Measurements from ENCODE around the gene DAAM2.

Gene DAAM2

GRCh38 chr6:39891353-39891752, 99.2 kb downstream of the DAAM2 start:
- no peaks in the 10 kb centered on the region for H3K27me3 Mint-ChIP-seq
- H3K36me3 Mint-ChIP-seq (ENCODE audit: low read depth), result no peaks in the 10 kb centered on the region
- no peaks in the 10 kb centered on the region for H3K9me3 Mint-ChIP-seq
- H3K27ac Mint-ChIP-seq, result no peak overlapping the region
- no peak overlapping the region for H3K4me3 Mint-ChIP-seq
- H3K4me1 Mint-ChIP-seq (ENCODE audit: low read depth), result no peaks in the 10 kb centered on the region

- Mint-ChIP-seq H3K4me3 (no peak overlapping the region), H3K27ac (no peak overlapping the region), H3K27me3 (peaks cover under 1% of the 10 kb centered on the region), H3K9me3 (no peaks in the 10 kb centered on the region), H3K36me3 (ENCODE audit: low read depth) (no peaks in the 10 kb centered on the region), H3K4me1 (ENCODE audit: low read depth) (no peaks in the 10 kb centered on the region)
These were observed 99.8 kb downstream of the DAAM2 start for GRCh38 chr6:39891976-39892375.

- no peak overlapping the region for H3K27ac Mint-ChIP-seq
- no peaks in the 10 kb centered on the region for H3K4me1 Mint-ChIP-seq (ENCODE audit: low read depth)
- H3K4me3 Mint-ChIP-seq, result no peak overlapping the region
- peaks cover 6% of the 10 kb centered on the region for H3K27me3 Mint-ChIP-seq
- H3K36me3 Mint-ChIP-seq (ENCODE audit: low read depth), result no peaks in the 10 kb centered on the region
- no peaks in the 10 kb centered on the region for H3K9me3 Mint-ChIP-seq
These were observed 100.4 kb downstream of the DAAM2 start for GRCh38 chr6:39892490-39893129.

- Mint-ChIP-seq H3K27me3 (peaks cover 6% of the 10 kb centered on the region), H3K4me1 (ENCODE audit: low read depth) (no peaks in the 10 kb centered on the region), H3K9me3 (no peaks in the 10 kb centered on the region), H3K27ac (no peak overlapping the region), H3K36me3 (ENCODE audit: low read depth) (no peaks in the 10 kb centered on the region), H3K4me3 (no peak overlapping the region)
These were observed 101.1 kb downstream of the DAAM2 start for GRCh38 chr6:39893286-39893685.

GRCh38 chr6:39896701-39897100, 104.5 kb downstream of the DAAM2 start:
- Mint-ChIP-seq H3K4me1 (ENCODE audit: low read depth) (no peaks in the 10 kb centered on the region), H3K36me3 (ENCODE audit: low read depth) (no peaks in the 10 kb centered on the region), H3K27ac (no peak overlapping the region), H3K4me3 (no peak overlapping the region), H3K9me3 (no peaks in the 10 kb centered on the region), H3K27me3 (peaks cover 6% of the 10 kb centered on the region)

GRCh38 chr6:39897698-39898097, 105.5 kb downstream of the DAAM2 start:
- Mint-ChIP-seq H3K27ac (no peak overlapping the region), H3K27me3 (peaks cover 6% of the 10 kb centered on the region), H3K4me1 (ENCODE audit: low read depth) (no peaks in the 10 kb centered on the region), H3K9me3 (no peaks in the 10 kb centered on the region), H3K4me3 (no peak overlapping the region), H3K36me3 (ENCODE audit: low read depth) (no peaks in the 10 kb centered on the region)

GRCh38 chr6:39898625-39899024, 106.4 kb downstream of the DAAM2 start:
- Mint-ChIP-seq H3K27me3 (peaks cover 6% of the 10 kb centered on the region), H3K4me3 (no peak overlapping the region), H3K36me3 (ENCODE audit: low read depth) (no peaks in the 10 kb centered on the region), H3K9me3 (no peaks in the 10 kb centered on the region), H3K4me1 (ENCODE audit: low read depth) (no peaks in the 10 kb centered on the region), H3K27ac (no peak overlapping the region)

- H3K9me3 Mint-ChIP-seq, result no peaks in the 10 kb centered on the region
- peaks cover 6% of the 10 kb centered on the region for H3K27me3 Mint-ChIP-seq
- H3K36me3 Mint-ChIP-seq (ENCODE audit: low read depth), result no peaks in the 10 kb centered on the region
- H3K4me3 Mint-ChIP-seq, result no peak overlapping the region
- H3K27ac Mint-ChIP-seq, result no peak overlapping the region
- no peaks in the 10 kb centered on the region for H3K4me1 Mint-ChIP-seq (ENCODE audit: low read depth)
These were observed 107.5 kb downstream of the DAAM2 start for GRCh38 chr6:39899554-39900295.

GRCh38 chr6:39901116-39901655, 109.0 kb downstream of the DAAM2 start:
- Mint-ChIP-seq H3K27me3 (peaks cover 6% of the 10 kb centered on the region), H3K9me3 (no peaks in the 10 kb centered on the region), H3K36me3 (ENCODE audit: low read depth) (no peaks in the 10 kb centered on the region), H3K4me1 (ENCODE audit: low read depth) (no peaks in the 10 kb centered on the region), H3K27ac (no peak overlapping the region), H3K4me3 (no peak overlapping the region)

- Mint-ChIP-seq H3K27me3 (peaks cover 6% of the 10 kb centered on the region), H3K9me3 (no peaks in the 10 kb centered on the region), H3K36me3 (ENCODE audit: low read depth) (no peaks in the 10 kb centered on the region), H3K4me3 (no peak overlapping the region), H3K4me1 (ENCODE audit: low read depth) (no peaks in the 10 kb centered on the region), H3K27ac (no peak overlapping the region)
These were observed 109.5 kb downstream of the DAAM2 start for GRCh38 chr6:39901670-39902069.

- H3K27ac Mint-ChIP-seq, result no peak overlapping the region
- H3K36me3 Mint-ChIP-seq (ENCODE audit: low read depth), result no peaks in the 10 kb centered on the region
- peaks cover 4% of the 10 kb centered on the region for H3K27me3 Mint-ChIP-seq
- no peak overlapping the region for H3K4me3 Mint-ChIP-seq
- H3K9me3 Mint-ChIP-seq, result no peaks in the 10 kb centered on the region
- H3K4me1 Mint-ChIP-seq (ENCODE audit: low read depth), result no peaks in the 10 kb centered on the region
These were observed 110.0 kb downstream of the DAAM2 start for GRCh38 chr6:39902136-39902535.

- Mint-ChIP-seq H3K4me3 (no peak overlapping the region), H3K9me3 (no peaks in the 10 kb centered on the region), H3K4me1 (ENCODE audit: low read depth) (no peaks in the 10 kb centered on the region), H3K27ac (no peak overlapping the region), H3K27me3 (no peaks in the 10 kb centered on the region), H3K36me3 (ENCODE audit: low read depth) (no peaks in the 10 kb centered on the region)
These were observed 110.8 kb downstream of the DAAM2 start for GRCh38 chr6:39902786-39903465.

- H3K27ac Mint-ChIP-seq, result no peak overlapping the region
- H3K9me3 Mint-ChIP-seq, result no peaks in the 10 kb centered on the region
- no peaks in the 10 kb centered on the region for H3K27me3 Mint-ChIP-seq
- H3K4me3 Mint-ChIP-seq, result no peak overlapping the region
- H3K36me3 Mint-ChIP-seq (ENCODE audit: low read depth), result no peaks in the 10 kb centered on the region
- H3K4me1 Mint-ChIP-seq (ENCODE audit: low read depth), result no peaks in the 10 kb centered on the region
These were observed 111.5 kb downstream of the DAAM2 start for GRCh38 chr6:39903656-39904055.

GRCh38 chr6:39904946-39905639, 112.9 kb downstream of the DAAM2 start:
- H3K4me1 Mint-ChIP-seq (ENCODE audit: low read depth), result no peaks in the 10 kb centered on the region
- no peaks in the 10 kb centered on the region for H3K9me3 Mint-ChIP-seq
- no peak overlapping the region for H3K4me3 Mint-ChIP-seq
- no peaks in the 10 kb centered on the region for H3K27me3 Mint-ChIP-seq
- no peak overlapping the region for H3K27ac Mint-ChIP-seq
- H3K36me3 Mint-ChIP-seq (ENCODE audit: low read depth), result no peaks in the 10 kb centered on the region

- Mint-ChIP-seq H3K27ac (no peak overlapping the region), H3K9me3 (no peaks in the 10 kb centered on the region), H3K4me3 (no peak overlapping the region), H3K27me3 (no peaks in the 10 kb centered on the region), H3K36me3 (ENCODE audit: low read depth) (no peaks in the 10 kb centered on the region), H3K4me1 (ENCODE audit: low read depth) (no peaks in the 10 kb centered on the region)
These were observed 113.4 kb downstream of the DAAM2 start for GRCh38 chr6:39905640-39905975.
